Measurements from ENCODE around the gene TMEFF2. TPM values are rescaled to one million over a fixed set of nuclear protein-coding genes. Genes with fewer than 3 reads are reported as not detected.

The TMEFF2 gene
- polyA plus RNA-seq, 1 of the 3 experiments (the other 2 are of a cell fraction), result 5.4 TPM

DNA sequence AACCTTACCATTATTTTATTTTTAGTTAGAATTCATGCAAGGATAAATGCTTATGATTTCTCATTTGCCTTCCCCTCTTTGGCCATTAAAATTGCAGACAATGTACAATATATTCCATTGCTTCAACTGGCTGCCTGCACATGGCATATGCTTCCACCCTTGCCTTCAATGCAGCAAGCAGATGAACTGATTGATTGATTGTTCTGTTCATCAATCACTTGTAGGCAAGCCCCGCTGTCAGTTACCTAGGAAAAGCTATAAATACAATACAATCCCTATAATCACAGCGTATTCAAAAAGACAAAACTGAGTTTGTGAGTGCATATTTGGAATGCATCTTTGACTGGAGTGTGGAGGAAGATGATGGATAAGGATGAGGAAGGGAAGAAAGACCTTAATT is 274.2 kb downstream of the TMEFF2 start (continued):
- TF ChIP-seq, protein P1, sequence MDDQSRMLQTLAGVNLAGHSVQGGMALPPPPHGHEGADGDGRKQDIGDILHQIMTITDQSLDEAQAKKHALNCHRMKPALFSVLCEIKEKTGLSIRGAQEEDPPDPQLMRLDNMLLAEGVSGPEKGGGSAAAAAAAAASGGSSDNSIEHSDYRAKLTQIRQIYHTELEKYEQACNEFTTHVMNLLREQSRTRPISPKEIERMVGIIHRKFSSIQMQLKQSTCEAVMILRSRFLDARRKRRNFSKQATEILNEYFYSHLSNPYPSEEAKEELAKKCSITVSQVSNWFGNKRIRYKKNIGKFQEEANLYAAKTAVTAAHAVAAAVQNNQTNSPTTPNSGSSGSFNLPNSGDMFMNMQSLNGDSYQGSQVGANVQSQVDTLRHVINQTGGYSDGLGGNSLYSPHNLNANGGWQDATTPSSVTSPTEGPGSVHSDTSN (IDR thresholded peaks at IDR 0.05), result no peak

DNA sequence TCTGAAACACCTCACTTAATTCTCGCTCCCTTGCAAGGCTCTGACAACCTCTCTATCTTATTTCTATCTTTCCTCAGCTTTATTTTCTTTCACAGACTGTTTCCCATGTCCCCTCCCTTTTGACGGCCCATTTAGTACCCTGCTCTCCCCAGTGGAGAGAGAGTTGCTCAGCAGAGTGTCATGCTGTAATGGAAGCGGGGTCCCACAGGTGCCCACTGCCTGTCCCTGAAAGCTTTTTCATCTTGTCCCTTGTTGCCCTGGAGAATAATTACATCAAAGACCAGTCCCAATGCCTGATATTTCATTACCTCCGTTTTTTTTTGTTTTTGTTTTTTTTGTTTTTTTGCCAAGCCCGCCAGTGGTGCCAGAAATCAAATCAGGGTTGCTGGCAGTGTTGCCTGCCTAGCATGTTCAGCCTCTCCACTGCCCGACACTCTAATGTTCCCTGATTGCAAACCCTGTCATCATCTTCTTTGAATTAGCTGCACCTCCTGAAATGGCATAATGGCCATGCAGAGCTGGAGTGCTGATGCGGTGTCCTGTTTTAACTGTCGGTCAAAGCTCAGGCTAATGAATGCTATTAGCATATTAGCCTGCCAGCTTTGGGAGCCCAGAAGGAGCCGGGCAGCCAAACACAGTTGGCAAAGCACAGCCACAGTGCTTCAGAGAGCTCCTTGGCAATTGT is 276.6 kb downstream of the TMEFF2 start:
- 61% methylated on average over 9 of the region's 9 CpGs for WGBS (ENCODE audit: low lambda C conversion rate)
- TF ChIP-seq TCF12 (IDR thresholded peaks at IDR 0.05), result no peak
- TF ChIP-seq, protein P2, sequence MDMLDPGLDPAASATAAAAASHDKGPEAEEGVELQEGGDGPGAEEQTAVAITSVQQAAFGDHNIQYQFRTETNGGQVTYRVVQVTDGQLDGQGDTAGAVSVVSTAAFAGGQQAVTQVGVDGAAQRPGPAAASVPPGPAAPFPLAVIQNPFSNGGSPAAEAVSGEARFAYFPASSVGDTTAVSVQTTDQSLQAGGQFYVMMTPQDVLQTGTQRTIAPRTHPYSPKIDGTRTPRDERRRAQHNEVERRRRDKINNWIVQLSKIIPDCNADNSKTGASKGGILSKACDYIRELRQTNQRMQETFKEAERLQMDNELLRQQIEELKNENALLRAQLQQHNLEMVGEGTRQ (IDR thresholded peaks at IDR 0.05; ENCODE audit: borderline replicate concordance, low read depth, low read length), result no peak
- TF ChIP-seq FOXJ3 (CRISPR knock-in tag; IDR thresholded peaks at IDR 0.05), result no peak
- TF ChIP-seq, protein P3, sequence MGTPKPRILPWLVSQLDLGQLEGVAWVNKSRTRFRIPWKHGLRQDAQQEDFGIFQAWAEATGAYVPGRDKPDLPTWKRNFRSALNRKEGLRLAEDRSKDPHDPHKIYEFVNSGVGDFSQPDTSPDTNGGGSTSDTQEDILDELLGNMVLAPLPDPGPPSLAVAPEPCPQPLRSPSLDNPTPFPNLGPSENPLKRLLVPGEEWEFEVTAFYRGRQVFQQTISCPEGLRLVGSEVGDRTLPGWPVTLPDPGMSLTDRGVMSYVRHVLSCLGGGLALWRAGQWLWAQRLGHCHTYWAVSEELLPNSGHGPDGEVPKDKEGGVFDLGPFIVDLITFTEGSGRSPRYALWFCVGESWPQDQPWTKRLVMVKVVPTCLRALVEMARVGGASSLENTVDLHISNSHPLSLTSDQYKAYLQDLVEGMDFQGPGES (IDR thresholded peaks at IDR 0.05; ENCODE audit: low read depth, low read length), result no peak
- TF ChIP-seq GATA2 (CRISPR knock-in tag; IDR thresholded peaks at IDR 0.05), result no peak
- TF ChIP-seq, protein P1 (IDR thresholded peaks at IDR 0.05), result no peak
- no peak for TF ChIP-seq YY1 (IDR thresholded peaks at IDR 0.05; ENCODE audit: low read depth)
- no peak for TF ChIP-seq MXI1 (IDR thresholded peaks at IDR 0.05; ENCODE audit: low read depth, low read length)
- TF ChIP-seq ELF1 (IDR thresholded peaks at IDR 0.05), result no peak
- TF ChIP-seq, protein P4, sequence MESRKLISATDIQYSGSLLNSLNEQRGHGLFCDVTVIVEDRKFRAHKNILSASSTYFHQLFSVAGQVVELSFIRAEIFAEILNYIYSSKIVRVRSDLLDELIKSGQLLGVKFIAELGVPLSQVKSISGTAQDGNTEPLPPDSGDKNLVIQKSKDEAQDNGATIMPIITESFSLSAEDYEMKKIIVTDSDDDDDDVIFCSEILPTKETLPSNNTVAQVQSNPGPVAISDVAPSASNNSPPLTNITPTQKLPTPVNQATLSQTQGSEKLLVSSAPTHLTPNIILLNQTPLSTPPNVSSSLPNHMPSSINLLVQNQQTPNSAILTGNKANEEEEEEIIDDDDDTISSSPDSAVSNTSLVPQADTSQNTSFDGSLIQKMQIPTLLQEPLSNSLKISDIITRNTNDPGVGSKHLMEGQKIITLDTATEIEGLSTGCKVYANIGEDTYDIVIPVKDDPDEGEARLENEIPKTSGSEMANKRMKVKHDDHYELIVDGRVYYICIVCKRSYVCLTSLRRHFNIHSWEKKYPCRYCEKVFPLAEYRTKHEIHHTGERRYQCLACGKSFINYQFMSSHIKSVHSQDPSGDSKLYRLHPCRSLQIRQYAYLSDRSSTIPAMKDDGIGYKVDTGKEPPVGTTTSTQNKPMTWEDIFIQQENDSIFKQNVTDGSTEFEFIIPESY (IDR thresholded peaks at IDR 0.05; ENCODE audit: borderline replicate concordance, low read depth), result no peak
- H3K79me2 ChIP-seq (ENCODE audit: insufficient read depth), result no peaks in the 10 kb centered on the region
- H2AFZ ChIP-seq (ENCODE audit: low read depth), result no peak overlapping the region; the same call in 1 of the 2 replicates
- peak; percentile 52 for DNase-seq
- no peaks in the 10 kb centered on the region for H3K9me3 ChIP-seq
- no peaks in the 10 kb centered on the region for H3K36me3 ChIP-seq (replicated peaks in 1 of 2; ENCODE audit: control insufficient read depth in 1 of 2, insufficient read depth in 2 of 2, low read length in 1 of 2)
- H3K9me2 ChIP-seq, result no peaks in the 10 kb centered on the region
- peak overlapping the region in 1 of 2 experiments; percentile 51; a peak in 2 of 4 replicates for H3K27ac ChIP-seq (ENCODE audit: low read depth in 2 of 2, low read length in 1 of 2)
- peaks cover 0 to 11% of the 10 kb centered on the region in 2 experiments; a peak in 2 of 4 replicates for H3K4me1 ChIP-seq (ENCODE audit: control insufficient read depth in 1 of 2, insufficient read depth in 2 of 2, low read depth in 1 of 2, low read length in 1 of 2)
- H3K9ac ChIP-seq, result no peak overlapping the region
- no peak overlapping the region for H3K4me2 ChIP-seq
- no peak overlapping the region for H3K4me3 ChIP-seq (ENCODE audit: low read depth in 2 of 2, low read length in 1 of 2)
- no peaks in the 10 kb centered on the region for H3F3A ChIP-seq (replicated peaks; ENCODE audit: insufficient read depth)
- ChIA-PET POLR2A (interaction anchor here (0.7 kb wide), 1 partner anchor 502 kb away, joined by 6 read pairs; no protein-coding TSS in a partner anchor), CTCF (interaction anchor here (0.6 to 0.7 kb wide), 2 partner anchors 13 to 244 kb away, joined by 3 read pairs; no protein-coding TSS in a partner anchor)
- no peaks in the 10 kb centered on the region for H4K20me1 ChIP-seq (ENCODE audit: insufficient read depth)
- no peaks in the 10 kb centered on the region for H3K27me3 ChIP-seq (ENCODE audit: insufficient read depth)
